AG04449 (cell line): ENCODE results near the gene OTUD3.
"Not testable (repeated sequence)": the region's sequence is repeated elsewhere in the genome, so short reads cannot be mapped to it uniquely, and the experiment has no call there.

Experiments used
- CTCF ChIA-PET: fragments of 350-600 bp; formaldehyde crosslinking; extraction: SDS; loops from one replicate; lab custom pipeline; 2021; ENCODE audit warnings: antibody characterized with exemption; lab: Yijun Ruan, JAX
- POLR2A ChIA-PET: fragments of 400-600, 350-600 bp; formaldehyde crosslinking; extraction: SDS; loops from one replicate; lab custom pipeline; 2020; ENCODE audit warnings: antibody characterized with exemption, inconsistent platforms; lab: Yijun Ruan, JAX
- DNase-seq: peaks from one replicate; pipeline ENCODE4 v3.0.0-alpha.2; 2010; ENCODE audit warnings: low read depth, low spot score
- H3K4me3 ChIP-seq: 2 replicates; pipeline ENCODE4 v1.5.1; 2011; ENCODE audit warnings: low read depth, mild to moderate bottlenecking, control low read depth, low read length
- CTCF ChIP-seq: IDR thresholded peaks from one replicate; pipeline ENCODE4 v1.5.1; 2011; ENCODE audit warnings: mild to moderate bottlenecking, moderate library complexity, low read length, control low read depth, inconsistent platforms; ENCODE audit not compliant: insufficient read depth; ENCODE audit errors: missing control alignments

The OTUD3 gene

DNA sequence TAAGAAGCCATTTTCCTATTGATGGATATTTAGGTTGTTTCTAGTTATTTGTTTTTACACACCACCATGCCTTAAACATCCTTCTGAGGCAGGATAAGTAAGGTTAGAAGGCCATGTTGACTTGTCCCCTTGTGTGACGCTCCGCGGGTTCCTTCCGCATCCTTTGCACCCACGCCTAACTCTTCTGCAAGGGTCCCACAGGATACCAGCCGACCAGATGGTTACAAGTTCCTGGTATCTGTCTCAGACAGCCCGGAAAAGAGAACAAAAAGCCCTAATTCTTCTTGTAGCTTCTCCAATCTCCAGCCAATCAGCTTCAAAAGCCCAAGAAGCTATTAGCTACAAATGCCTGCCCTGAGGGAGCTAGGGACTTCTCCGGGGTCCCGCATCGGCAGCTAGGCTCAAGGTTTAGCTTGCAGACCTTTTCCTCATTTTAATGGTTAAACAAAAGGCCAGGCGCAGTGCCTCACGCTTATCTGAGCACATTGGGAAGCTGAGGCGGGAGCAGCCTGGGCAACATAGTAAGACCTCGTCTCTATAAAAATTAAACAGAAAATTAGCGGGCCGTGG is 4.9 kb upstream of the OTUD3 start:
- CTCF ChIA-PET: interaction anchor here (1.5 to 6.6 kb wide), 2 partner anchors 9 to 10 kb away, joined by 4 to 77 read pairs; no protein-coding TSS in a partner anchor
- DNase-seq: no peak

DNA sequence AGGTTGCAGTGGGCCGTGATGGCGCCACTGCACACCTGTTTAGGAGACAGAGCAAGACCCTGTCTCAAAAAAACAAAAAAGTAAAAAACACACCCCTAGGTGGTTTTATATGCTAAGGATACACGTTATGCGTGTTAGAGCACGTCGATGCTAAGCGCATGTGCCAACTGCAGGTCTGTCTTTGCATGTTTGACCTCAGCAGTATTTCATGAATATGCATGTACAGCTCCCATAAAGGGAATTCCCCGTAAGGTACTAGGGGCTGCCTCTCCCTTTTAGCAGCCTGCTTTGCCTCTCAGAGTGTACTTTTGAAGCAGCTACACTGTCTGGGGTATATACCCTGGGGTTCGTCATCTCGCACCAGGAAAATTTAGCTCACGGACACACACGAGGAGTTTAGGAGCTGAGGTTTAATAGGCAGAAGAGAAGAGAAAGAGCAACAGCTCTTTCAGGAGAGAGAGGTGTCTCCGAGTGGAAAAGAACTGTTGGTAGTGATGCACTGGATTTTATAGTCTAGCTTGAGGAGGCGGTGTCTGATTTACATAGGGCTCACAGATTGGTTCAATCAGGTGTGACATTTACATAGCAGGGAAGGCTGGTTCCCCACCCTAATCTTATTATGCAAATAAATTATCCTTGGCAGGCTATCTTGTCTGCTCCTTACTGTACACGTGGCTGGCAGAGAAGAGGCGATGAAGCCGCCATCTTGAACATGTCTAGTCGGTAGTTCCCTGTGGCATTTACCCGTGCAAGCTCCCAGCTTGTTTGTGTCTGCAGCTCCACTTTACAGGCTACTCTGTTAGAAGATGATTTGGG is 4.2 kb upstream of the OTUD3 start:
- no peak overlapping the region for H3K4me3 ChIP-seq
- DNase-seq: no peak
- no peak for TF ChIP-seq CTCF
- ChIA-PET CTCF (interaction anchor here (0.8 to 6.6 kb wide), 4 partner anchors 8 to 216 kb away, joined by 3 to 77 read pairs (median 4); no protein-coding TSS in a partner anchor), POLR2A (interaction anchor here (0.7 kb wide), 1 partner anchor 855 kb away, joined by 3 read pairs; no protein-coding TSS in a partner anchor)

More for the DNA sequence above, 4.9 kb upstream of the OTUD3 start:
- TF ChIP-seq CTCF: no peak
- POLR2A ChIA-PET: interaction anchor here (0.7 kb wide), 1 partner anchor 856 kb away, joined by 3 read pairs; no protein-coding TSS in a partner anchor
- no peak overlapping the region for H3K4me3 ChIP-seq

DNA sequence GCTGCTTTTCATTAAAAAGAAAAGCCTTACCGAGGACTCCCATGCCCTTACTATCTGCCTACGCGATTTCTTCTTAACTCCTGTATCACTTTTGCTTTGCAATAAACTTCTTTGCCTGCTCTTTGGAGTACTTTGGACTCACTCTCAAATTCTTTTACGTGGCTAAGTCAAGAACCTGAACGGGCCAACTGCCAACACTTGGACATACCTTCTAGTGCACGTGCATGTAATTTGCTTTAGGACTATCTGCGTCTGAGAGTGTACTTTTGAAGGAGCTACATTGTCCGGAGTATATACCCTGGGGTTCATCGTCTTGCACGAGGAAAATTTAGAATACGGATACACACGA is 3.6 kb upstream of the OTUD3 start:
- H3K4me3 ChIP-seq: no peak overlapping the region
- CTCF ChIA-PET: interaction anchor here (0.8 to 6.6 kb wide), 5 partner anchors 11 to 216 kb away, joined by 3 to 77 read pairs (median 4); no protein-coding TSS in a partner anchor
- DNase-seq: no peak
- TF ChIP-seq CTCF: no peak
- POLR2A ChIA-PET: no interaction called here

DNA sequence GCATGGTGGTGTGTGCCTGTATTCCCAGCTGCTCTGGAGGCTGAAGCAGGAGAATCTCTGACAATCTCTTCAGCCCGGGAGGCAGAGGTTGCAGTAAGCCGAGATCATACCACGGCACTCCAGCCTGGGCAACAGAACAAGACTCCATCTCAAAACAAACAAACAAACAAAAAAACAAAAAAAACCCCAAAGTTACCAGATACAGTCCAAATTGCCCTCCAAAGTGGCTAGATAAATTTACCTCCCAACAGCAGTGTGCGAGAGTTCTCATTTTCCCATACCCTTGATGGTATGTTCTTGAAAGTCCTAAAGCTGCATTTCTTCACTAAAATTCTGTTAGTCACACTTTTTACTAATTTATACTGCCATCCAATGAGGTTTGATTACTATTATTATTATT is 3.0 kb upstream of the OTUD3 start:
- ChIA-PET CTCF (interaction anchor here (1.5 to 6.6 kb wide), 4 partner anchors 12 to 217 kb away, joined by 4 to 77 read pairs (median 22); no protein-coding TSS in a partner anchor), POLR2A (no interaction called here)
- no peak overlapping the region for H3K4me3 ChIP-seq
- no peak for DNase-seq
- no peak for TF ChIP-seq CTCF

GRCh38 chr1:19879661-19880060 is 2.5 kb upstream of the OTUD3 start:
- DNase-seq: no peak
- no peak overlapping the region for H3K4me3 ChIP-seq
- no peak for TF ChIP-seq CTCF
- CTCF ChIA-PET: interaction anchor here (1.5 to 6.6 kb wide), 4 partner anchors 11 to 218 kb away, joined by 4 to 77 read pairs (median 22); no protein-coding TSS in a partner anchor
- POLR2A ChIA-PET: no interaction called here

DNA sequence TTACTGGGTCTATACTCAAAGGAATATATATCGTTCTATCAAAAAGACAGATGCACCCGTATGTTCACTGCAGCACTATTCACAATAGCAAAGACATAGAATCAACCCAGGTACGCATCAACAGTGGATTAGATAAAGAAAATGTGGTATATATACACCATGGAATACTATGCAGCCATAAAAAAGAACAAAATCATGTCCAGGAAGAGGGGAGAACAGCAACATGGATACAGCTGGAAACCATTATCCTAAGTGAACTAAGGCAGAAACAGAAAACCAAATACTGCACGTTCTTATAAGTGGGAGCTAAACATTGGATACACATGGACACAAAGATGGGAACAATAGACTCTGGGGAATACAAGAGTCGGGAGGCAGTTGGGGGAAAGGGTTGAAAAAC is 1.4 kb upstream of the OTUD3 start:
- H3K4me3 ChIP-seq, DNase-seq, POLR2A ChIA-PET: not testable (repeated sequence)
- CTCF ChIA-PET: interaction anchor here (0.6 to 6.6 kb wide), 11 partner anchors 9 to 325 kb away, joined by 3 to 77 read pairs (median 11); no protein-coding TSS in a partner anchor
